Renal cortical epithelial cell (primary cell): ENCODE data around the gene WDR70. TPM values are rescaled to one million over a fixed set of nuclear protein-coding genes. Genes with fewer than 3 reads are reported as not detected.
"Not testable (repeated sequence)": the region's sequence is repeated elsewhere in the genome, so short reads cannot be mapped to it uniquely, and the experiment has no call there.

Experiments used
- DNase-seq: peaks from one replicate; pipeline ENCODE4 v3.0.0-alpha.2; 2011; ENCODE audit warnings: low read depth
- total RNA-seq: library from RNA; depleted of rRNA; stranded (reverse); fragments of >200 nt; gene quantifications from 2 replicates; pipeline ENCODE4 v1.2.3, GENCODE V29; 2014

WDR70 gene
- total RNA-seq, 1 donor from 2014 or later = 56.5 TPM

- DNase-seq = no peak
Measured at GRCh38 chr5:37640088-37640487, 261.0 kb downstream of the WDR70 start.

GRCh38 chr5:37641933-37642332 is 262.8 kb downstream of the WDR70 start:
- DNase-seq = no peak

- DNase-seq = no peak
Measured at GRCh38 chr5:37645707-37646106, 266.6 kb downstream of the WDR70 start.

- DNase-seq = not testable (repeated sequence)
Measured at GRCh38 chr5:37654566-37654965, 275.4 kb downstream of the WDR70 start.

- DNase-seq = no peak
Measured at GRCh38 chr5:37657046-37657445, 277.9 kb downstream of the WDR70 start.

GRCh38 chr5:37658440-37658839 is 279.3 kb downstream of the WDR70 start:
- peak; percentile 22 for DNase-seq

GRCh38 chr5:37660319-37660718 is 281.2 kb downstream of the WDR70 start:
- no peak for DNase-seq

- DNase-seq = no peak
Measured at GRCh38 chr5:37661227-37661920, 282.3 kb downstream of the WDR70 start.

GRCh38 chr5:37661951-37662350 is 282.8 kb downstream of the WDR70 start:
- no peak for DNase-seq

- DNase-seq = peak; percentile 81
Measured at GRCh38 chr5:37662362-37662761, 283.2 kb downstream of the WDR70 start.

- no peak for DNase-seq
Measured at GRCh38 chr5:37662789-37663485, 283.8 kb downstream of the WDR70 start.

- DNase-seq = no peak
Measured at GRCh38 chr5:37663538-37663937, 284.4 kb downstream of the WDR70 start.

GRCh38 chr5:37664551-37664950 is 285.4 kb downstream of the WDR70 start:
- DNase-seq = no peak

GRCh38 chr5:37665272-37665671 is 286.2 kb downstream of the WDR70 start:
- DNase-seq = peak; percentile 38

- DNase-seq = peak; percentile 50
Measured at GRCh38 chr5:37665889-37666288, 286.8 kb downstream of the WDR70 start.

GRCh38 chr5:37667430-37667829 is 288.3 kb downstream of the WDR70 start:
- no peak for DNase-seq

- no peak for DNase-seq
Measured at GRCh38 chr5:37667846-37668245, 288.7 kb downstream of the WDR70 start.

GRCh38 chr5:37668524-37669047 is 289.5 kb downstream of the WDR70 start:
- peak; percentile 99 for DNase-seq

GRCh38 chr5:37672118-37672588 is 293.0 kb downstream of the WDR70 start:
- not testable (repeated sequence) for DNase-seq

GRCh38 chr5:37674361-37674760 is 295.2 kb downstream of the WDR70 start:
- not testable (repeated sequence) for DNase-seq

- not testable (repeated sequence) for DNase-seq
Measured at GRCh38 chr5:37679326-37679725, 300.2 kb downstream of the WDR70 start.

- not testable (repeated sequence) for DNase-seq
Measured at GRCh38 chr5:37679903-37680302, 300.8 kb downstream of the WDR70 start.

- DNase-seq = no peak
Measured at GRCh38 chr5:37683072-37683471, 304.0 kb downstream of the WDR70 start.
